ENCODE measurements around the gene SZT2. TPM values are rescaled to one million over a fixed set of nuclear protein-coding genes. Genes with fewer than 3 reads are reported as not detected.
A peak's percentile ranks its signal among the peaks of the same experiment; 100 is the strongest.

The SZT2 gene
- total and polyA plus RNA-seq, 2 of the 4 experiments (the other 2 are of a cell fraction) = 9.5 to 14.3 TPM

- in situ Hi-C loops (cut with MboI; ENCODE audit: low sequenced_read_pairs) (no loop called here), dilution Hi-C loops (cut with HindIII; ENCODE audit: low sequenced_read_pairs, unreplicated experiment) (no loop called here), intact Hi-C loops (cut with micrococcal nuclease) (no loop called here)
- H3K18ac ChIP-seq (ENCODE audit: low read depth, low read length) = no peak overlapping the region
- H4K91ac ChIP-seq (ENCODE audit: insufficient read depth, low read depth, low read length) = no peak overlapping the region; the same call in 1 of the 2 replicates
- CTCF ChIA-PET = interaction anchor here (0.6 to 1.4 kb wide), 3 partner anchors 12 to 23 kb away, joined by 3 to 8 read pairs (median 4); no protein-coding TSS in a partner anchor
- no peak overlapping the region for H3K23ac ChIP-seq (ENCODE audit: low read depth, low read length)
- peak; percentile 32 for ATAC-seq (ENCODE audit: low read depth)
- no peaks in the 10 kb centered on the region for H3K9me3 ChIP-seq (ENCODE audit: control insufficient read depth, insufficient read depth, low read length)
- H3K9me1 ChIP-seq (ENCODE audit: insufficient read depth, low read length) = no peaks in the 10 kb centered on the region
- no peak overlapping the region; the same call in 1 of the 2 replicates for H4K5ac ChIP-seq (ENCODE audit: low read depth, low read length)
- peak overlapping the region; percentile 36 to 77; a peak in 2 of 4 replicates for H4K8ac ChIP-seq (ENCODE audit: low read depth in 2 of 2, low read length in 2 of 2)
- 0 out of 4 replicates have a peak, but pooled peaks cover 0 to 3% of the 10 kb centered on the region in 2 experiments for H3K79me1 ChIP-seq (ENCODE audit: low read depth in 1 of 2, low read length in 2 of 2)
- TF ChIP-seq FOS (IDR thresholded peaks at IDR 0.05; ENCODE audit: low read depth, low read length) (no peak), CEBPB (IDR thresholded peaks at IDR 0.05; ENCODE audit: low read depth, low read length) (no peak), ELK1 (IDR thresholded peaks at IDR 0.05; ENCODE audit: borderline replicate concordance, low read depth, low read length) (no peak), MXI1 (IDR thresholded peaks at IDR 0.05; ENCODE audit: borderline replicate concordance, low read depth, low read length) (no peak), USF2 (IDR thresholded peaks at IDR 0.05; ENCODE audit: low read depth, low read length) (no peak), POLR2A (IDR thresholded peaks at IDR 0.05; ENCODE audit: low read depth, low read length) (no peak), CTCF (conservative IDR thresholded peaks at IDR 0.05; ENCODE audit: low read depth, low read length) (no peak), BHLHE40 (IDR thresholded peaks at IDR 0.05; ENCODE audit: low read depth, low read length) (no peak), RFX5 (IDR thresholded peaks at IDR 0.05; ENCODE audit: low read depth, low read length) (no peak), NFE2L2 (IDR thresholded peaks at IDR 0.05; ENCODE audit: low read depth, low read length) (no peak), RCOR1 (IDR thresholded peaks at IDR 0.05; ENCODE audit: insufficient replicate concordance, low read length) (no peak), MAZ (IDR thresholded peaks at IDR 0.05; ENCODE audit: borderline replicate concordance, low read depth, low read length) (no peak), RAD21 (IDR thresholded peaks at IDR 0.05; ENCODE audit: low read length) (no peak), SMC3 (IDR thresholded peaks at IDR 0.05; ENCODE audit: low read depth, low read length) (no peak)
- H2AK9ac ChIP-seq (replicated peaks; ENCODE audit: low read depth, low read length, poor library complexity) = no peak overlapping the region
- no peaks in the 10 kb centered on the region for H4K20me1 ChIP-seq (ENCODE audit: insufficient read depth, low read length)
- no peak for DNase-seq
- POLR2A ChIA-PET (ENCODE audit: unreplicated experiment) = no interaction called here
- H2BK120ac ChIP-seq (ENCODE audit: low read depth, low read length) = peak overlapping the region; percentile 80; the same call in 1 of the 2 replicates
- peak overlapping the region; percentile 18; the same call in 1 of the 2 replicates for H2BK20ac ChIP-seq (ENCODE audit: low read depth, low read length)
- peak overlapping the region; percentile 2 for H2BK5ac ChIP-seq (ENCODE audit: low read depth, low read length, poor library complexity, severe bottlenecking)
- H3K4me1 ChIP-seq (ENCODE audit: control insufficient read depth, insufficient read depth, low read length) = 0 out of 2 replicates have a peak, but pooled peaks cover 2% of the 10 kb centered on the region
- no TSS peak for BruUV-seq (replicated peaks)
- no peaks in the 10 kb centered on the region for H3K27me3 ChIP-seq (ENCODE audit: control insufficient read depth, insufficient read depth, low read length)
- no peak overlapping the region for H3K27ac ChIP-seq (ENCODE audit: insufficient read depth, low read length)
- peak overlapping the region; percentile 34; the same call in 1 of the 3 replicates for H2BK15ac ChIP-seq (ENCODE audit: low read depth, low read length)
- H2AFZ ChIP-seq (replicated peaks; ENCODE audit: low read length, poor library complexity) = peak overlapping the region; percentile 72
- no peak overlapping the region for H3K9ac ChIP-seq (ENCODE audit: low read depth, low read length)
- no peak overlapping the region for H2AK5ac ChIP-seq (ENCODE audit: low read depth, low read length)
- peak overlapping the region; percentile 60; the same call in 1 of the 2 replicates for H3K4me2 ChIP-seq (ENCODE audit: low read depth, low read length)
- no peaks in the 10 kb centered on the region for H3K36me3 ChIP-seq (ENCODE audit: control insufficient read depth, insufficient read depth, low read length)
- peak overlapping the region; percentile 64; the same call in 1 of the 2 replicates for H3K4ac ChIP-seq (ENCODE audit: low read depth, low read length)
- no peak overlapping the region for H3K56ac ChIP-seq (ENCODE audit: extremely low read depth, insufficient read depth, low read length)
- H3K4me3 ChIP-seq (ENCODE audit: insufficient read depth, low read depth, low read length) = no peak overlapping the region
- no CpG with 5 or more reads among the region's 1 CpG for WGBS, 2 experiments (ENCODE audit: extremely low coverage in 2 of 2, insufficient read length in 1 of 2)
- H3K14ac ChIP-seq (replicated peaks; ENCODE audit: low read depth, low read length) = peak overlapping the region; percentile 58; the same call in 1 of the 2 replicates
Measured at GRCh38 chr1:43482215-43482614, 92.5 kb downstream of the SZT2 start.
